DMS 273 treated with DMSO at 0.1 percent for 48 hours (cell line): ENCODE data around the gene GCGR.
A peak's percentile ranks its signal among the peaks of the same experiment; 100 is the strongest.

Source experiments
- DNase-seq: peaks from one replicate; lab custom pipeline; 2025; lab: John Stamatoyannopoulos, UW

The GCGR gene

DNA sequence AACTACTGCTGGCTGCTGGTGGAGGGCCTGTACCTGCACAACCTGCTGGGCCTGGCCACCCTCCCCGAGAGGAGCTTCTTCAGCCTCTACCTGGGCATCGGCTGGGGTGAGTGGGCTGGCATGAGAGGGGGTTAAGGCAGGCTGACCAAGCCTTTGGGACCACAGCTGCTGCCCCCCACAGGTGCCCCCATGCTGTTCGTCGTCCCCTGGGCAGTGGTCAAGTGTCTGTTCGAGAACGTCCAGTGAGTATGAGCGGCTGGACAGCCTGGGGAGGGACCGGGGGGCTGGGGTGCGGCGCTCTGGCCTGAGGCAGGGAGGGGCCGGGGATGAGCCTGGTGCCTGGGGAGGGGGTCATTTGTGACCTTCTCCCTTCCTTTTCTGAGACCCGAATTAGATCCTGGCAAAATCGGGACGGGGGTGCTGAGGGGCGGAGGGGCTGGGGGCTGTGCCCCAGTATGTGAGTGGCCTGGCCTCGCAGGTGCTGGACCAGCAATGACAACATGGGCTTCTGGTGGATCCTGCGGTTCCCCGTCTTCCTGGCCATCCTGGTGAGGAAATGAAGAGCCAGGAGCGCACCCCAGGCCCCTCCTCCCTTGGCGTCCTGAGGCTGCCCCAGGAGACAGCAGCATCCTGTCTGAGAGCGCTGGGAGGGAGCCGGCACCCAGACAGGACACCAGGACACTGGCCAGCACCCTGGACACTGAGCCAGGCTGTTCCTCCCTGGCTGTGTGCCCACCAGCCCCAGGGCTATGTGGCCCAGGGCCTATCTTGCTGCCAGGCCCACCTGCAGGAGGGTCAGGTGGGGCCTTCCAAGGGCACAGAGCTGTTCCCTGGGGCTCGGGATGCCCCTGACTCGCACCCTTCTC, 8.0 kb downstream of the GCGR start:
- no peak for DNase-seq

DNA sequence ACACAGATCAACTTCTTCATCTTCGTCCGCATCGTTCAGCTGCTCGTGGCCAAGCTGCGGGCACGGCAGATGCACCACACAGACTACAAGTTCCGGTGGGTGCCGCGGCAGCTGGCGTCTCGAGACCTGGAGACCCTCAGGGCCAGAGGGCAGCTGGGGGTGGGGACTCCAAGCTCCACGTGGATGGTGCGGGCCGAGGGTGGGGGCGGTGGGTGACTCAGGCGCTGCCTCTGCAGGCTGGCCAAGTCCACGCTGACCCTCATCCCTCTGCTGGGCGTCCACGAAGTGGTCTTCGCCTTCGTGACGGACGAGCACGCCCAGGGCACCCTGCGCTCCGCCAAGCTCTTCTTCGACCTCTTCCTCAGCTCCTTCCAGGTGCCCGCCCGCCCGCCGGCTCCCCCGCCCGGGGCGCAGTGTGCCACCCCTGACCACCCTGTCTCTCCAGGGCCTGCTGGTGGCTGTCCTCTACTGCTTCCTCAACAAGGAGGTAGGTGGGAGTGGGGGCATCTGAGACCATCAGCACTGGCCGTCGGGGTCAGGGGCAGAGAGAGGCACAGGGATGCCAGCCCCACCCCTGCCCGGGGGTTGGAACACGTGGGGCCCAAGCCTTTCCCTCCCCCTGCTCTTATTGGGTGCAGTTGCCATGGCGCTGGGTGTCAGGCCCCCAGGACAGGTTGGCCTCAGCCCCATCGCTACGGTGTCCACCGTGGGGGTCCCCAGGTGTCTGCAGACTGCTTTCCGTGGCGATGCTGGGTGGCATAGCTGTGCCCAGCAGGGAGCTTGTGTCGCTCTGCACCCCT, 8.8 kb downstream of the GCGR start:
- no peak for DNase-seq

GRCh38 chr17:81813371-81813684, 9.4 kb downstream of the GCGR start:
- no peak for DNase-seq

DNA sequence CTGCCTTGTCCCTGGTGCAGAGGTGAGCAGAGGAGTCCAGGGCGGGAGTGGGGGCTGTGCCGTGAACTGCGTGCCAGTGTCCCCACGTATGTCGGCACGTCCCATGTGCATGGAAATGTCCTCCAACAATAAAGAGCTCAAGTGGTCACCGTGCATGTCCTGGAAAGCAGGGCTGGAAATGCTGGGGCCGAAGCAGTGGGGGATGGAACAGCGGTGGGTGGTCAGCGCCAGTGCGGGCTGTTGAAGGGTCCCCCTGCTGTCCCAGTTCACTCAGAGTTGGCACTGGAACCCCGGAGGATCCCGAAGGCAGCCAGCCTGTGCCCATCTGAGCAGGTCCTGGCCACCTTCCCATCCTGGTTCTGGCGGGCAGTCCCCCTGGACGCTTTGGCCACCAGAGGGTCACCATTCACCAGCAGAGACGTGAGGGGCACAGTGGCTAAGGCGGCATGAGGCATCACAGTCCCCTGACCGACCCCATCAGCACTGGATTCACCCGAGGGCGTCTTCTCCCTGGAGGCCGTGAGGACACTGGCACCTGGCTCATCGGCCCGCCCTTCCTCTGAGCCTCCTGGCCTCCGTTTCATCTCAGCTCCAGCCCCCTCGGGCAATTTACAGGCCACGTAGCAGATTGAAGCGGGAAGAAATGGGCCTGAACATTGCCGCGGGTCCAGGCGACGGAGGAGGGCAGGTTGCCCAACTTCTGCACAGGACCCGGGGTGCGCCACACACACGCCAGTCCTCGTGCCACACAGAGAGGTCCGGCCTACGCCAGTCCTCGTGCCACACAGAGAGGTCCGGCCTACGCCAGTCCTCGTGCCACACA, 10.1 kb downstream of the GCGR start:
- DNase-seq: no peak

DNA sequence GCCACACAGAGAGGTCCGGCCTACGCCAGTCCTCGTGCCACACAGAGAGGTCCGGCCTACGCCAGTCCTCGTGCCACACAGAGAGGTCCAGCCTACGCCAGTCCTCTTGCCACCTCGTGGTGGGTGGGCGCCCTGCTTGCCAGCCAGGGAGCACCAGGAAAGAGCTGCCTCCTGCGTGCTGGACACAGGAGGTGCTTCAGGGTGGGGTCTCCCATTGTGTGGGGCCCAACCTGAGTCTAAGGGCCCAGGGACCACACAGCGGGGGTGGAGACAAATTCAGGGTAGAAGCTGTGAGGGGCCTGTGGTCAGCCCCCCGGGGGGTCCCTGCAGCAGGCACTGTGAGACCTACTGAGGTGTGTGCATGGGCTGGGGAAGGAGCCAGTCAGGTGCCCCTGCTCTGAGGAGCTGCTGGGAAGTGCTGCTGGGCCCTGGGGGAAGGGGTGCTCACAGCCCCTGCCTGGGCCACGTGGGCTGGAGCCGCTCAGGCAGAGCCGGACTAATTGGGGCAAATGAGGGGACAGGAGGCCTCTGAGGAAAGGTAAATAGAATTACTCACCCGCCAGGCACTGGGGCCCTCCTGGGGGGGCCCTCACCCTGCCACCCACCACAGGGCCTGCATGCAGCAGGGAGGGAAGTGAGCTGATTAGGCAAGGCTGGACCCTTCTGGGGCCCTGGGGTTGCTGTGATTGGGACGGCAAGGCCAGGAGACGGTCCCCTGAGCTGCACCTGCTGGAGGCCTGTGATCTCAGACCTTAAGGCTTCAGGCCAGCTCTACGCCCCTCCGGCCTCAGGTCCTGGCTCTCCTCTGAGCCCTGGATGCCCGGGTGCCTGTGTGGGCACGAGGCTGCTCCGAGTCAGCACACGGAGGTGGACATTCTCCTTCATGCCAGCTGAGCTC, 11.0 kb downstream of the GCGR start:
- DNase-seq: no peak

- DNase-seq: no peak
Observed at GRCh38 chr17:81815646-81815986, 11.7 kb downstream of the GCGR start.

- no peak for DNase-seq
Observed at GRCh38 chr17:81817758-81818147, 13.8 kb downstream of the GCGR start.

DNA sequence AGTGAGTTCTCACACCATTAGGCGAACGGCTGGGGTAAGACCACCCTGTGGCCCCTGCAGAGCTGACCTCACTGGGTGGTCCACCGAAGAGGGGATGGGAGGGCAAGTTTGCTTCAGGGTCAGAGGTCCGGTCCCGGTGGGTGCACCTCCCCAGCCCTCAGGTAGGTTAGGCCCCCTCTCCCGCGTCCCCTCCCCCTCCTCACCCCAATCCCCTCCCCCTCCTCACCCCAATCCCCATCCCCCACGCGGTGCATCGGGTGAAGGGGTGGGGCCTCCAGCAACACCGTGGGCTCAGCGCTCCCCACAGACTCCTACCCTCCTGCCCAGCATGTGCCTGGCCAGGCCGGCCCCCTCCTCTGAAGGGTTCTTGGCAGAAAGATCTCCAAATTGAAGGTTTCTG, 15.8 kb downstream of the GCGR start:
- DNase-seq: no peak

DNA sequence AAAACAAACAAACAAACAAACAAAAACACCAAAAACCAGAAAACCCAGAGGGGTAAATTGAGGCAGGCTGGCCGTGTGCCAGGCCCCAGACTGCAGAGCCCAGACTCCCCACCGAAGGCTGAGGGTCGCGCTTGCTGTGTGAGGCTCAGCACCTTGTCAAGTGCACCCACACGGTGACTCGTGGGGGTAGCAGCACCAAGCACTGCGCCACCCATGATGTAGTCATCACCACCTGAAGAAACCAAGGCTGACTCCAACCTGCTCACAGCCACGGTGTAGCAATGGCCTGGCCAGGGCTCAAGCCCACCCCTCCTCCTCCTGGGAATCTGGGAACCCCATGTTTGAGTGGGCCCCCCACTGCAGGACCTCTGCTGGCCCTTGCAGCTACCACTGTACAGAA, 17.2 kb downstream of the GCGR start:
- DNase-seq: no peak

GRCh38 chr17:81821603-81822311, 17.8 kb downstream of the GCGR start:
- DNase-seq: peak; percentile 84

DNA sequence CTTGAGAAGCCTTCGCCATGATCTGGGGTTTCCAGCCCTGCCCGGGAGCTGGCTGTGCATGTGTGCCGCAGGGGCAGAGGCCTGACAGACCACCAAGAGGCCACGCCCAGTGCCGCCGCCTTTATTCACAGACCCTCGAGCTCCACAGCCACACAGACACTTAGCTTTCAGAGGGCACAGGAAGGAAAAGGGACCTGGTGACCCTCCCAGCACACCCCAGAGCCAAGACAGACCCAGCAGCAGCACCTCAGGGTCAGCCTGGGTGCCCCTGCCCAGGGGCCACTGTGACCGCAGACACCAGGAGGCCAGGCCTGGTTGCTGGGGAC, 18.3 kb downstream of the GCGR start:
- no peak for DNase-seq

DNA sequence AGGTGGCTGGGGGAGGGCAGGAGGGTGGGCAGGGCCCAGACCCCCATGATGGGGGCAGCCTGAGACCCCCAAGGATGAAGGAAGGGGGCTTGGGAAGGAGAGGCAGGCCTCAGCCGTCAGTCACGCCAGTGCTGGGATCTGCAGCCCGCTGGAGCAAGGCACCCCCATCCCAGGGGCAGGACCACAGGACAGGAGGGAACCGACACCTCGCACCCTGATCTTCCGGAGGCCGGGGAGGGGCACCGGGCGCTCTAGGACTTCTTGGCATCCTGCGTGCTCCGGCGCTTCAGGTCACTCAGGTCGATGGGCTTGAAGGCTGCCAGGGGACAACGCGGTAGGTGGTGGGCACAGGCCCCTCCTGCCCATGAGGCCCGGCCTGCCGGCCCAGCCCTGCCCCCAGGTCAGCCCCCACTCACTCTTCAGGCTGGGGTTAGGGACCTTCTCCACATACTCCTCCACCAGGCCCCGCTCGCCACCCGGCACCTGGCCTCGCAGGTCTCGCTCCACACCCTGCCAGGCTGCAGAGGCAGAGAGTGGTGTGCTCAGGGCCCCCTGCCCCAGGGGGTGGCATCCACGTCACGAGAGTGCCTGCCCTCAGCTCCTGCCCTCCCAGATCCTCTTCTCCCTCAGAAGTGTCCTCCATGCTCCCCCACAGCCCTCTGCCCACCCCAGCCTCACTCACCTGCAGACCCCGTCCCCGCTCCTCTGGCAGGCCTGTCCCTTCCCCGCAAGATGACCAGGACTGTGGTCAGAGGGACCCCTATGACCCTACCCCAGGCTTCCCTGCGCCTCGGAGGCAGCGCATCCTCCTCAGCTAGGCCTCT, 19.3 kb downstream of the GCGR start:
- no peak for DNase-seq

DNA sequence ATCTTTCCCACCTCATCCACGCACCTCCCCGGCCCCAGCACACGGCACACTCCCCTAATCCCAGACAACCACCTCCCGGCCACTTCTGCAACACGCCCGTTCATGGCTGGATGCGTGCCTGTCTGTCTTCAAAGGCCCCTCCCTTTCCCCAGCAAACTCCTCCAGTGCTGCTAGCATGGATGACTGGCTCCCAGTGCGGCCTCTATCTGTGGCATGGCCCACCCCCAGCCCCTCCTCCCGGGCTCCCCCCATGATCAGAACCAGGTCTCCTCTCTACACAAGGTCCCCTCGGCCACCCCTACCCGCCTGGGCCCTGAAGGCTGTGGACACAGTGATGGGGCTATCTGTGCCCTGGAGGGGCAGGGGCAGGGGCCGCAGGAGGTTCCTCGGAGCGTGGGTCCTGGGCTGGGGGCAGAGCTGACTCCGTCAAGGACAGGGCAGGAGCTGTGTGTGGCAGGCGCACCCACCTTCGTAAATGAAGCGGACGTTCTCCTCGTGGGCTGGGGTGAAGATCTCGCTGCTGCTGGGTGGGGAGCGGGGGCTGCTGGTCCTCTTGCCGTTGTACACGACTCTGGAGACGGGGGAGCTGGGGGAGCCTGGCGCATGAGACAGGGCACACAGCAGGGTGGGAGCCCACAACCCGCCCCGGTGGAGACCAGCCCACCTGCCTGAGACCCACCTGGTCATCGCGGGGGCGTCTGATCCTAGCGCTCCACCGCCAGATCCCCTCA, 20.0 kb downstream of the GCGR start:
- DNase-seq: no peak

DNA sequence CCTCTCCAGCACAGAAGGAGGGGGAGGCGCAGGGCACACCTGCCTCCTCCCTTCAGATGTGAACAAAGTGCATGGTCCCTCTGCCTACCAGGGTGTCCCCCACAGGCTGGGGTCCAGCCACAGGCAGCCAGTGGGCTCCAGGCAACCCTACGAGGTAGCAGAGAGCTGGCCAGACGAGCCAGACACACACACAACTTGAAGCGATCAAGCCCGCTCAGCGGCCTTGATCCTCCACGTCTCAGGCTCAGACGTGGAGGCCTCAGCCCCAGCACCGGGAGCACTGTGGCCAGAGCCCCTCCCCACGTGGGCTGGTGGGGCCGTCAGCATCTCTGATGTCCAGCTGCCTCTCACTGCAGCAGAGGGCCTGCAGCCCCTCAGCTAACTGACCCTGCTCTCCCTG, 20.6 kb downstream of the GCGR start:
- no peak for DNase-seq

DNA sequence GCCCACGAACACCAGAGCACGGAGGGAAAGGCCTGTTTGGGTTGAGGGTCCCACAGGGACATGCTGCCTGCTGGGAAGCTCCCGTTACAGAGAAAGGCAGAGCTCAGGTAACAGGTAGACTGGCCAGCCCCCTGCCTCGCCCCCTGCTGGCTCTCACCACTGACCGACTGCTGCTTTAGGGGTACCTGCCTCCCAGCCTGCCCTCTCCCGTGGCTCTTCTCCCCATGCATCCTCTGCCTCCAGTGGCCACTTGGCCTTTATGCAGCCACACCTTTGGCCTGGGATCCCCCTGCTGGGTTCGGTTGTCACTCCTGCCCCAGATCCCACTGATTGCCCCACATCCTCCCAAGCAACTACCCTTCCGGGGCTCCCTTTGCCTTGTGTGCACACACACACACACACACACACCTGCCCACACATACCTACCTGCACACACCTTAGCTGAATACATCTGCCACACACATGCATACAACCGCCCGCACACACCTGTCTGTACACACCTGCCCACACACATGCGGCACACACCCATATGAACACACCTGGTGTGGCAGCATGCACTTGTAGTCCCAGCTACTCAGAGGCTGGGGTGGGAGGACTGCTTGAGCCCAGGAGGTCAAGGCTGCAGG, 22.0 kb downstream of the GCGR start:
- no peak for DNase-seq

GRCh38 chr17:81828656-81829055, 24.7 kb downstream of the GCGR start:
- DNase-seq: no peak

GRCh38 chr17:81829858-81830257, 25.9 kb downstream of the GCGR start:
- no peak for DNase-seq

- no peak for DNase-seq
Observed at GRCh38 chr17:81831563-81831956, 27.6 kb downstream of the GCGR start.

DNA sequence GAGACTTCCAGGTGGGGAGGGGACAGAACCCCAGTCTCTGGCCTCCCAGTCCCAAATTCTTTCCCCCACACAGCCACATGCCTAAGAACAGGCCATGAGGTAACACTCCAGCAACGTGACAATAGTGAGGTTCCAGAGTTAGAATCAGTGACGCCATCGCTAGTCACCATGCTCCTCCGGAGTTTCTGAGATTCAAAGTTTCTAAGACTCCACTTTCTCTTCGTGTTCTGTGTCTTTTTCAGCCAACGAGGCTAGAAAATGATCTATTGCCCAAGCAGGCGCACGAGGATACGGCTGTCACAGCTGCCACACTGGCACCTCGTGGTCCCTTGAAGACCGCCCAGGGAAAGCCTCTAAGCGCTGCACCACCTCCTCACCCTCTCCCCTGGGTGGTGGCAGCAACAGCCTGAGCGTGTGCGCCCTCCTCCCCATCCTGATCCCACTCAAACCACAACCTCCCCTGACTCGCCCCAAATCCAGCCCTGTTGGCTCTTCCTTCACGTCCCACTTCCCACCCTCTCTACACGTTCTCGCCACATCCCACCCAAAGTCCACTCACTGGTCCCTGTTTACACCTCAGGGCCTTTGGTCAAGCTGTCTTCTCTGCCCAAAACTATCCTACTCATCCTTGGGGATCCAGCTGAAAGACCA, 28.1 kb downstream of the GCGR start:
- DNase-seq: no peak
